ENCODE measurements around the gene FBXO31. TPM values are rescaled to one million over a fixed set of nuclear protein-coding genes. Genes with fewer than 3 reads are reported as not detected.

Gene FBXO31
- total and polyA plus RNA-seq, 9 of the 15 experiments (the other 6 are each of a cell fraction or from before 2014, with no cell fraction given) = 0.18 to 33.3 (median 10.9) TPM

DNA sequence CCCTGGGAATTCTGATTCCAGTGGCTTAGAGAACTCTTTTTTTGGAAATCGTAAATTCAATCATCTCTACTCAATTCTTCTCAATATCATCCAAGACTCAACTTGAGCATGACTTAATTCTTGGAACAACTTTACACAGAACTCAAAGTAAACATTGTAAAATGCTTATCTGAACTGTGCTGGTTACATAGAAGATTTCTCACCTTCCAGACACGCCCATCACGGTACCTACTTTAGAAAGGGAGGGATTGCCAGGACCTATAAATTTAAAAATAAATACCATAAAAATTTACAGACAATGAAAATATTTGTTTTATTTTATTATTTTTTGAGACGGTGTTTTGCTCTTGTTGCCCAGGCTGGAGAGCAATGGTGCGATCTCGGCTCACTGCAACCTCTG lies 35.1 kb upstream of the FBXO31 start (continued):
- no peak for TF ChIP-seq DDX20 (tag; IDR thresholded peaks at IDR 0.05; ENCODE audit: low read depth)
- TF ChIP-seq, protein P1, sequence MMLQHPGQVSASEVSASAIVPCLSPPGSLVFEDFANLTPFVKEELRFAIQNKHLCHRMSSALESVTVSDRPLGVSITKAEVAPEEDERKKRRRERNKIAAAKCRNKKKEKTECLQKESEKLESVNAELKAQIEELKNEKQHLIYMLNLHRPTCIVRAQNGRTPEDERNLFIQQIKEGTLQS (IDR thresholded peaks at IDR 0.05) = no peak
- TF ChIP-seq, protein P1 (CRISPR knock-in tag; conservative IDR thresholded peaks at IDR 0.05) = no peak
- TF ChIP-seq EP300 (IDR thresholded peaks at IDR 0.05; ENCODE audit: low read length) = no peak
- TF ChIP-seq SIN3A (IDR thresholded peaks at IDR 0.05; ENCODE audit: borderline replicate concordance in 2 of 2, control insufficient read depth in 1 of 2, low read depth in 2 of 2, low read length in 2 of 2) = no peak
- TF ChIP-seq, protein P2, sequence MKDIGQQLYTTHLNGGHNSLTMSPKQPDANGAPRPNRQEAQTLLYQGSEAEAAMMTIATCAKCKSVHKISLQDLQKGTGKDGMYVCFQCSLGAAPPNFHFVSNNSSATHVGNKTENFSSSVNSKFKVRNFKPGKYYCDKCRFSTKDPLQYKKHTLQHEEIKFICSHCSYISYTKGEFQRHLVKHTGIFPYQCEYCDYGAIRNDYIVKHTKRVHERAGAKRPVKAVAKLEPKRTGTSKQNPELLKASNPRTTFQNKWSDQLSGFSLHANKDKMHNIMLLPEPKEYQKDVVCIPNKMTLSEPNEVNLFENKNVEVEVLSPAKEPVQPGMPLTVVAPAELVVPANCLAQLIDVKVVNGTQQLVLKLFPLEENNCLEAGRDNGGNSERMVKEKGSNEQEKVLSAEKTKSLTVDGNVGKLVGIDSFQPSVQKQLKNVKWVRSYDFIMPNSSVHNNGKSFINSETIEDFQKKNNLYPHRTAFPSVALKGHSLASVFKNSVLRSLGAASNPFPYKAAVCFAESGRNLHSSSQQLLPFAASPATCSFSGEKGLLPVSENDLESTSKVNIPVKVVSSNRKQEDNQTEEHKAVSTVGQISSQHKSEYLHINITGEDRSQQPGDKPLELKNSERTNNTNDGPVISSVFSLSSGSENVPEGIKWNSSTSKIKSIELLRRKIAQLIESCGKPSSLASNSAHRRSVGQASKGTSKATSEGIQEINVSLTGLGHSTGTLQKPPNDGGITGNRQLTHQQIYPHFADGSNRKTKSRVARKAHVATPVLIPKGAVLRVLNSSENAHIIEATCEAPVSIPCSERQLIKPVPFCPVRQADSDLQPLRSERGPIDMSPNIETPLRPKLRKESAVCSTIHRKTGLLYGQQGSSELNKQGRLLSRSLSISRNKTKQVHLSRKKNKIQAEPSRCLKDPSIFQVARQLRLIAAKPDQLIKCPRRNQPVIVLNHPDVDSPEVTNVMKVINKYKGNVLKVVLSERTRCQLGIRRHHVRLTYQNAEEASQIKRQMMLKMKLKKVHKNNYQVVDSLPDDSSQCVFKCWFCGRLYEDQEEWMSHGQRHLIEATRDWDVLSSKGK (CRISPR knock-in tag; IDR thresholded peaks at IDR 0.05) = no peak
- TF ChIP-seq, protein P3, sequence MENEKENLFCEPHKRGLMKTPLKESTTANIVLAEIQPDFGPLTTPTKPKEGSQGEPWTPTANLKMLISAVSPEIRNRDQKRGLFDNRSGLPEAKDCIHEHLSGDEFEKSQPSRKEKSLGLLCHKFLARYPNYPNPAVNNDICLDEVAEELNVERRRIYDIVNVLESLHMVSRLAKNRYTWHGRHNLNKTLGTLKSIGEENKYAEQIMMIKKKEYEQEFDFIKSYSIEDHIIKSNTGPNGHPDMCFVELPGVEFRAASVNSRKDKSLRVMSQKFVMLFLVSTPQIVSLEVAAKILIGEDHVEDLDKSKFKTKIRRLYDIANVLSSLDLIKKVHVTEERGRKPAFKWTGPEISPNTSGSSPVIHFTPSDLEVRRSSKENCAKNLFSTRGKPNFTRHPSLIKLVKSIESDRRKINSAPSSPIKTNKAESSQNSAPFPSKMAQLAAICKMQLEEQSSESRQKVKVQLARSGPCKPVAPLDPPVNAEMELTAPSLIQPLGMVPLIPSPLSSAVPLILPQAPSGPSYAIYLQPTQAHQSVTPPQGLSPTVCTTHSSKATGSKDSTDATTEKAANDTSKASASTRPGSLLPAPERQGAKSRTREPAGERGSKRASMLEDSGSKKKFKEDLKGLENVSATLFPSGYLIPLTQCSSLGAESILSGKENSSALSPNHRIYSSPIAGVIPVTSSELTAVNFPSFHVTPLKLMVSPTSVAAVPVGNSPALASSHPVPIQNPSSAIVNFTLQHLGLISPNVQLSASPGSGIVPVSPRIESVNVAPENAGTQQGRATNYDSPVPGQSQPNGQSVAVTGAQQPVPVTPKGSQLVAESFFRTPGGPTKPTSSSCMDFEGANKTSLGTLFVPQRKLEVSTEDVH (IDR thresholded peaks at IDR 0.05; ENCODE audit: low read depth, partially characterized antibody) = no peak

All from K562 (cell line).